Cortex of kidney (tissue), 1 donor: Measurements from ENCODE around the gene HEMK1.

Source experiments
- DNase-seq: peaks from one replicate; lab custom pipeline; 2025; lab: John Stamatoyannopoulos, UW

The HEMK1 gene

GRCh38 chr3:50568947-50569749 lies at the start of gene HEMK1:
TSS of gene HEMK1 (plus strand) at chr3:50569522. CDS start at chr3:50571105, 1,583 bp downstream.
- peak; percentile 66 for DNase-seq

DNA sequence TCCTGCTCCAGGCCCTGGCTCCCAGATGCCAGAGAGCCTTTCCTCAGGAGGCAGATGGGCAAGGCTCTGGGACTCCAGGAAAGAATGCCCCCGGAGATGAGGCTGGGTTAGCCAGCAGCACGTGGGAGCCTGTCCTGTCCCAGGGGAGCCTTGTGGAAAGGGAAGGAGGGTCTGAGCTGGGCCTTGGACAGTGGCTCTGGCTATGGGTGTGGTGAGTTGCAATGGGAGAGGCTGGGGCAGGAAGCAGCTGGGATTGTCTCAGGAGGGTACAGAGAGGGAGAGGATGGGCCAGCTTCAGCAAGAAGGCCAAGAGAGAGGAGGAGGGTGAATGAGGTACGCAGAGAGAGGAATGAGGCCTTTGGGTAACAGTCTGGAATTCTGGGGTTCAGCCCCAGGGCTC lies 48.5 kb upstream of the HEMK1 start:
- no peak for DNase-seq

- no peak for DNase-seq
Observed at GRCh38 chr3:50521572-50521971, 47.8 kb upstream of the HEMK1 start.

GRCh38 chr3:50523279-50523811 lies 46.0 kb upstream of the HEMK1 start:
- DNase-seq, result no peak

GRCh38 chr3:50524746-50525145 lies 44.6 kb upstream of the HEMK1 start:
- DNase-seq, result no peak

- DNase-seq, result no peak
Observed at GRCh38 chr3:50525191-50525910, 44.0 kb upstream of the HEMK1 start.

GRCh38 chr3:50525987-50526386 lies 43.3 kb upstream of the HEMK1 start:
- no peak for DNase-seq

GRCh38 chr3:50530001-50530970 lies 39.0 kb upstream of the HEMK1 start:
- DNase-seq, result no peak

- no peak for DNase-seq
Observed at GRCh38 chr3:50531201-50531600, 38.1 kb upstream of the HEMK1 start.

GRCh38 chr3:50532062-50532705 lies 37.1 kb upstream of the HEMK1 start:
- DNase-seq, result no peak

- DNase-seq, result no peak
Observed at GRCh38 chr3:50533316-50533715, 36.0 kb upstream of the HEMK1 start.

DNA sequence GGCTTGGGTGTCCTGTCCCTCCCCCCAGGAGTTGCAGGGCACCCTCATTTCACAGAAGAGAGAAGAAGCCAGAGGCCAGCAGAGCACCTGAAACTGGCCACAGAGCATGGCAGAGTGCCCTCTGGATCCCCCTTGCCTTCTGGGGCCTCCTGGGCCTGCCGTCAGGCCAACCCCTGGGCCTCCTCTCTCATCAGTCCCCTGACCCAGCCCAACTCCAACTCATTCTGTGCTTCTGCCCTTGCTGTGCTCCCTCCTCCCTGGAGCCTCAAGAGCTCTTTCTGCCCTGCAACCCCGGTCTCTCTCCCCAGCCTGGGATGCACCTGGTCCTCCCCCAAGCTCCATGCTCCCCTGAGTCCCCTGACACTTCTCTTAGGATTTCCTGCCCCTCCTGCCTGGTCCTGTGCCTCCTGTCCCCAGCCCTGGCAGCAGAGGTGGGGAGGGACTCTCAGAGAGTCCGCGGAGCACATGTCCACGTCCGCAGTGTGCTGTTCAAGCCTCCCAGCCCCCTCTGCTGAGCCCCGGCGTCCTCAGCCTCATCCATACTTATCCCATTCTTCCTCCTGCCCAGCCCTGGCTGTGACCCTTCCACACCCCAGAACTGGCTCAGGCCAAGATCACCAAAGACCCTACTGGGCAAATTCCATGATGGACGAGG lies 35.4 kb upstream of the HEMK1 start:
- no peak for DNase-seq

- no peak for DNase-seq
Observed at GRCh38 chr3:50534681-50535330, 34.5 kb upstream of the HEMK1 start.

DNA sequence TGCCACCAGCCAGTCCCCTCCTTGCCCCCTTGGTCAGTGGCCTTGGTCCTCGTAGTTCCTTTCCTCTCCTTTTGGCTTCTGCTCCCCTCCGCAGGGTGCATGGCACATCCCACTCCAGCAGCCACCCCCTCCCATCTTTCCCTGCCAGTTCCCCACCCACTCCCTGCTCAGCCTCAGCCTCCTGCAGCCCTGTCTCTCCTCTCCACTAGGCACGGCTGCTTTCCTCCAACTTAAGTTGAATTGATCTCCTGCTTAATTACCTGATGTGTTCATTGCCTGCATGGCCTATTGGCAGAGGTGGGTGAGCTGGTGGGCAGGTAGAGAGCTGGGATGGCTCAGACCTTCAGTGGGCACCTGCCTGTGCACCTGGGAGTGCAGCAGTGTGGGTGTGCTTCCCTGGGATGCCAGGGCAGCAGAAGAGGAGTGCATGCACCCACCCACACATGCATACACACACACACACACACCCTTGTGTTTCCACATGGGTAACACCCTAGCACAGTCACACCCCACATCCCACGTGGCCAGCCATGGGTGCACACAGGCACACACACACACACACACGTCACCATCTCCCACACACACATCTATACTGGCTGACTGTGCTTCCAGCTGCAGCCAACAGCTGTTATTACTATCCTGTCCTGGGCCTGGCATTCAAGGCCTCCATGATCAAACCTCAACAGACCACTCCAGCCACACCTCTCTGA lies 32.7 kb upstream of the HEMK1 start:
- no peak for DNase-seq

GRCh38 chr3:50537421-50538129 lies 31.7 kb upstream of the HEMK1 start:
- DNase-seq, result no peak

DNA sequence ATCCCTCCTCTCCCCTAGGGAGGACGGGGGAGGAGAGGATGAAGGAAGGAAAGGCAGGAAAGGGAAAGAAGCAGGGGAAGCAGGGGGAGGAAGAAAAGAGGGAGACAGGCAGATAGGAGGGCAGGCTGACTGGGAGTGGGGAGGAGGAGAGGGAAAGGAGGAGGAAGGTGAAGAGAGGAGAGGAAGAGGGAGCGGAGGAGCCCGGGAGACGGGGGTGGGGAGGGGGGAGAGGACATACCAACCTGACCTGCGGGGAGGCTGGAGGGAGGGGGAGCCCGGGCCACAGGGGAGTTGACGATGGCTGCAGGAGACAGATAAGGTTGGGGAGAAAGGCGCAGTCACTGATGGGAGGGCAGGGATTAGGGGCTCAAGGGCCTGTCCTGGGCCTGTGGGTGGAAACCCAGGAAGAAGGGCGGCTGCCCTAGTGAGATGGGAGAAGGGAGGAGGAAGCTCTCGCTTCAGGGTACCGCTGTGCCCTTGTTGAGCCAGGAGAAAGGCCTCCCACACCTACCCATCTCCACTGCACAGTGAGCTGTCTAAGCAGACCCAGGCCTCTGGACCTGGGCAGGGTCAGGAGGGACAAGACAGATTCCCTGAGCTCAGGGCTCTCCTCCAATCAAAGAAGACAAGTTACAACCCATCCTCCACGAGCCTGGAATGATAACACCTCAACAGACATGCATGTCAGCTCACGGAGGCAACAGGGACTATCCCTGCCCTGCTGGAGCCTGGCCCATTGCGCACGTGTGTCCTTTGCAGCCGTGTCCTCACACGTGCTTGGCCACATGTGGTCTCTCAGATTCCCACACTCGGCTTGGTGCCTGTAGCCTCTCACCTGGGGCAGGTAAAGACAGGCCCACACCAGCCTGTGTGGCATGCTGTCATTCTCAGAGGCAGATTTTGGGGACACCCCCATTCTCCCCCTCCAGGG lies 29.7 kb upstream of the HEMK1 start:
- DNase-seq, result no peak

DNA sequence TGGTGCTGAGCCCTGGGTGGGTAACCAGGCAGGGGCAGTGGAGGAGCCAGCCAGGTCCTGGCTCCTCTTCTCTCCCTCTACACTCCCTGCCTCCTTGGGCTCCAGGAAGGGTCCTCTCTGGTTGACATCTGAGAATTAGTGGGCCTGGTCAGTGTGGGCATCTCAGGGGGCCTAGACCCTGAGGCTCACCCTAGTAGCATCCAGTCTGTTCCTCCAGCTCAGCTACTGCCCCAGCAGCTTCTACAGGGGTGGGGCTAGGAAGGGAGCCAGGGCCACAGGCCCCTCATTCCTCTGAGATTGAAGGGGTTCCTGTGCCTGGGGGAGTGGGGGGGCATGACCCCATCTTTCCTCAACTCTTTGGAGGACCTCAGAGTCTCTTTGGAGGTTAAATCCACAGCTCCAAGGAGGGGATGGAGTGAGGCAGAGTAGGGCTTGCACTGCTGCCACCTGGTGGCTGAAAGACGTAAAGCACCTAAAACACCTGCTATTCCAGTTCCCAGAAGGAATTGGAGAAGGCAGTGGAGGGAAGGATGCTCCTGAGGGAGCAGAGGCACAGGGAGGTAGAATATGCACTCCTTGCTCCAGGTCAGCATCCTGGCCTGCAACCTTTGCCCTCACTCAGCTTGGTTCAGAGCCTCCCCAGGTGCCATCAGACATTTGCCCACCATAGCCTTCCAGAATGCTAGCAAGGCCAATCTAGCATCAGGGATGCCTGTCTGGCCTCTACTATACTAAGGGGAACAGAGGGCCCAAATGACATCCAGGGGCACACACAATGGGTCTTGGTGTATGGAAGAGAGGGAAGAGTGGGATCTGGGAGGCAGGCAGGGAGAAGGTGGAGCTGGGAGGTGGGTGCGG lies 26.9 kb upstream of the HEMK1 start:
- no peak for DNase-seq
